Ovary (tissue), 9 donors: ENCODE results near the gene LRRC56. TPM values are rescaled to one million over a fixed set of nuclear protein-coding genes. Genes with fewer than 3 reads are reported as not detected.
A peak's percentile ranks its signal among the peaks of the same experiment; 100 is the strongest.

Source experiments
- DNase-seq, 5 donors: peaks; one replicate each; pipeline ENCODE4 v3.0.0-alpha.2; 2019 to 2020
- H3K27ac ChIP-seq, 2 donors: fragments of 200-600 bp; one replicate each; pipeline versions ENCODE4 v1.5.1 to v1.8.0; 2019 to 2022
- H3K27me3 ChIP-seq: fragments of 200-600 bp; one replicate; pipeline ENCODE4 v1.8.0; 2022
- H3K36me3 ChIP-seq: fragments of 200-600 bp; sonication (generic); one replicate; pipeline ENCODE4 v1.5.1; 2019
- H3K4me1 ChIP-seq: one replicate; pipeline ENCODE4 v1.8.1; 2013; ENCODE audit warnings: mild to moderate bottlenecking, moderate library complexity; ENCODE audit not compliant: insufficient read depth
- H3K4me3 ChIP-seq: fragments of 200-600 bp; sonication (generic); one replicate; pipeline ENCODE4 v1.5.1; 2017
- H3K9me3 ChIP-seq, 2 donors: fragments of 200-600 bp in 1 of 2; sonication (generic) in 1 of 2; one replicate each; pipeline versions ENCODE4 v1.5.1 to v1.8.1; 2013 to 2019; ENCODE audit warnings: mild to moderate bottlenecking in 1 of 2, moderate library complexity in 1 of 2
- CTCF ChIP-seq, 3 donors: fragments of 450-650 bp in 2 of 3; fragments of 200-600 bp in 1 of 3; IDR thresholded peaks; one replicate each; pipeline versions ENCODE4 v1.5.1 to v1.8.0; 2016 to 2022; ENCODE audit warnings: antibody characterized with exemption in 3 of 3, mild to moderate bottlenecking in 1 of 3
- EP300 ChIP-seq: sonication (generic); formaldehyde crosslinking; IDR thresholded peaks from one replicate; pipeline ENCODE4 v1.6.1; 2017; ENCODE audit warnings: antibody characterized with exemption
- POLR2A ChIP-seq: fragments of 450-650 bp; IDR thresholded peaks from one replicate; pipeline ENCODE4 v1.6.1; 2017; ENCODE audit warnings: antibody characterized with exemption, mild to moderate bottlenecking, moderate library complexity
- WGBS, 3 donors: extraction: QIAGEN DNeasy Blood & Tissue Kit in 1 of 3; methylation state at CpG; one replicate each; pipeline versions ENCODE4 v1.1.5 to v1.1.7; 2013 to 2017; 5-methylcytosine and 5-hydroxymethylcytosine counted together
- intact Hi-C, 4 donors: fragments of 100-400 bp; cut with DNase I; formaldehyde crosslinking; loops; one replicate each; pipeline versions ENCODE4 v1.11.0 to v1.15.1; 2022 to 2023
- polyA plus RNA-seq, 2 donors: library from polyadenylated mRNA; stranded (reverse); fragments of 200-250 nt in 1 of 2; fragments of 350-450 nt in 1 of 2; fragmentation: Illumina TruSeq in 1 of 2; extraction: RNeasy Lipid Tissue Mini Kit (QIAGEN cat#74804) in 1 of 2; gene quantifications; one replicate each; pipeline ENCODE4 v1.2.3, GENCODE V29; 2013 to 2014
- total RNA-seq, 7 donors: library from RNA; depleted of rRNA in 2 of 7; stranded (reverse); fragments of >200 nt in 2 of 7; fragmentation: NEBNext Ultra II Directional in 3 of 7; extraction: Animal tissue kit (Norgen Biotek cat#: 25700) in 3 of 7; gene quantifications; one replicate each; pipeline versions ENCODE4 v1.1.0 to v1.2.4, GENCODE V29; 2016 to 2023
- donor health status: DM: no; HTN: no; CAD: no; lungs with moderate emphysema.
- donor health status: DM: no; HTN: no; CAD: no.
- donor health status: Bipolar disorder and iron deficiency.
- donor health status: DM: yes; HTN: yes; CAD: no.
- donor health status: DM: no; HTN: no; CAD: no.
- donor health status: DM: yes; HTN: yes; CAD: no.

The LRRC56 gene
- total and polyA plus RNA-seq, 9 donors: 0.60 to 6.2 (median 2.0) TPM; not detected in 1

- no peaks in the 10 kb centered on the region for H3K36me3 ChIP-seq
- intact Hi-C loops: no loop called here
Measured at GRCh38 chr11:587978-588380, 50.7 kb downstream of the LRRC56 start.

GRCh38 chr11:589798-590197, 52.5 kb downstream of the LRRC56 start:
- peak in 1 of 5 donors; percentile 28 for DNase-seq
- no peak overlapping the region for H3K27ac ChIP-seq
- TF ChIP-seq POLR2A (no peak), CTCF (IDR thresholded peaks at IDR 0.05) (no peak), EP300 (no peak)
- no peak overlapping the region for H3K4me3 ChIP-seq
- no peaks in the 10 kb centered on the region for H3K36me3 ChIP-seq
- H3K27me3 ChIP-seq: no peaks in the 10 kb centered on the region
- intact Hi-C loops: no loop called here
- no peaks in the 10 kb centered on the region for H3K9me3 ChIP-seq
- H3K4me1 ChIP-seq: no peaks in the 10 kb centered on the region
- WGBS, 3 donors: 93 to 94% (median 93%) methylated on average over 26 of the region's 26 CpGs

More at GRCh38 chr11:587978-588380, 50.7 kb downstream of the LRRC56 start:
- Histone ChIP-seq H3K27ac (no peak overlapping the region), H3K4me1 (no peaks in the 10 kb centered on the region), H3K4me3 (no peak overlapping the region), H3K27me3 (no peaks in the 10 kb centered on the region), H3K9me3 (no peaks in the 10 kb centered on the region)
- DNase-seq: peak in 1 of 5 donors; percentile 49
- WGBS, 3 donors: 20 to 39% (median 30%) methylated on average over 6 of the region's 6 CpGs
- TF ChIP-seq CTCF (IDR thresholded peaks at IDR 0.05) (no peak), EP300 (no peak), POLR2A (no peak)

GRCh38 chr11:590997-591396, 53.7 kb downstream of the LRRC56 start:
- DNase-seq: no peak
- Histone ChIP-seq H3K27me3 (no peaks in the 10 kb centered on the region), H3K9me3 (no peaks in the 10 kb centered on the region), H3K4me3 (no peak overlapping the region), H3K4me1 (no peaks in the 10 kb centered on the region), H3K36me3 (no peaks in the 10 kb centered on the region), H3K27ac (no peak overlapping the region)
- TF ChIP-seq CTCF (IDR thresholded peaks at IDR 0.05) (no peak), POLR2A (no peak)
- 74 to 79% (median 78%) methylated on average over 11 of the region's 11 CpGs for WGBS, 3 donors
- intact Hi-C loops: no loop called here

- WGBS, 3 donors: 94 to 96% (median 95%) methylated on average over 22 of the region's 22 CpGs
- TF ChIP-seq POLR2A (no peak), EP300 (no peak), CTCF (IDR thresholded peaks at IDR 0.05) (no peak)
- no peak overlapping the region for H3K4me3 ChIP-seq
- intact Hi-C loops: no loop called here
- no peak for DNase-seq
- no peaks in the 10 kb centered on the region for H3K36me3 ChIP-seq
- no peak overlapping the region for H3K27ac ChIP-seq
- no peaks in the 10 kb centered on the region for H3K9me3 ChIP-seq
- no peaks in the 10 kb centered on the region for H3K4me1 ChIP-seq
- H3K27me3 ChIP-seq: no peaks in the 10 kb centered on the region
Measured at GRCh38 chr11:592501-592900, 55.2 kb downstream of the LRRC56 start.

- Histone ChIP-seq H3K27ac (no peak overlapping the region), H3K36me3 (no peaks in the 10 kb centered on the region), H3K4me3 (no peak overlapping the region), H3K9me3 (no peaks in the 10 kb centered on the region), H3K4me1 (no peaks in the 10 kb centered on the region), H3K27me3 (no peaks in the 10 kb centered on the region)
- no peak for DNase-seq
- 81 to 90% (median 84%) methylated on average over 10 of the region's 10 CpGs for WGBS, 3 donors
- no peak for TF ChIP-seq POLR2A
- TF ChIP-seq EP300: no peak
- no peak for TF ChIP-seq CTCF (IDR thresholded peaks at IDR 0.05)
- intact Hi-C loops: no loop called here
Measured at GRCh38 chr11:592918-593317, 55.6 kb downstream of the LRRC56 start.
